Measurements from ENCODE around the gene SCAPER. TPM values are rescaled to one million over a fixed set of nuclear protein-coding genes. Genes with fewer than 3 reads are reported as not detected.
"Not testable (repeated sequence)": the region's sequence is repeated elsewhere in the genome, so short reads cannot be mapped to it uniquely, and the experiment has no call there.

Gene SCAPER
- total RNA-seq, 1 experiment from 2014 or later = 15.3 TPM

GRCh38 chr15:76313731-76314130 is 591.4 kb downstream of the SCAPER start:
- H3K27ac ChIP-seq (ENCODE audit: low read length) = peak overlapping the region; percentile 59
- BruUV-seq (replicated peaks) = no TSS peak
- DNase-seq (ENCODE audit: low read depth, low spot score) = no peak

GRCh38 chr15:76313175-76313567 is 592.0 kb downstream of the SCAPER start:
- POLR2A ChIA-PET; intact Hi-C loops (cut with micrococcal nuclease; ENCODE audit: unreplicated experiment); H3K9me3 ChIP-seq (ENCODE audit: control insufficient read depth, insufficient read depth, low read depth, low read length); H3K27me3 ChIP-seq (ENCODE audit: control insufficient read depth, insufficient read depth, low read length); H3K4me3 ChIP-seq (ENCODE audit: low read depth in 2 of 2, low read length in 2 of 2); CTCF ChIA-PET; in situ Hi-C loops (cut with HindIII; ENCODE audit: low pct_unique_long_range_greater_than_20kb, low sequenced_read_pairs); DNase-seq (ENCODE audit: low read depth, low spot score); H3K36me3 ChIP-seq (ENCODE audit: control insufficient read depth, insufficient read depth, low read length); BruUV-seq (replicated peaks): not testable (repeated sequence)
- Histone ChIP-seq H3K4me1 (ENCODE audit: control insufficient read depth, insufficient read depth, low read length) (peaks cover 26% of the 10 kb centered on the region), H3K27ac (ENCODE audit: low read length) (peak overlapping the region; percentile 59)
- ATAC-seq = peak; percentile 3; the same call in 1 of the 2 replicates

More at GRCh38 chr15:76313731-76314130, 591.4 kb downstream of the SCAPER start:
- H3K36me3 ChIP-seq (ENCODE audit: control insufficient read depth, insufficient read depth, low read length) = no peaks in the 10 kb centered on the region
- H3K4me3 ChIP-seq (ENCODE audit: low read depth in 2 of 2, low read length in 2 of 2) = no peak overlapping the region
- ChIA-PET CTCF (no interaction called here), POLR2A (no interaction called here)
- H3K9me3 ChIP-seq (ENCODE audit: control insufficient read depth, insufficient read depth, low read depth, low read length) = no peaks in the 10 kb centered on the region
- ATAC-seq = no peak
- peaks cover 26% of the 10 kb centered on the region for H3K4me1 ChIP-seq (ENCODE audit: control insufficient read depth, insufficient read depth, low read length)
- in situ Hi-C loops (cut with HindIII; ENCODE audit: low pct_unique_long_range_greater_than_20kb, low sequenced_read_pairs) (no loop called here), intact Hi-C loops (cut with micrococcal nuclease; ENCODE audit: unreplicated experiment) (no loop called here)
- TF ChIP-seq POLR2AphosphoS5 (IDR thresholded peaks at IDR 0.05; ENCODE audit: low read depth, low read length) (no peak), REST (IDR thresholded peaks at IDR 0.05; ENCODE audit: insufficient read depth in 1 of 2, low read depth in 2 of 2, low read length in 1 of 2) (no peak), SIN3A (IDR thresholded peaks at IDR 0.05; ENCODE audit: borderline replicate concordance, insufficient read depth, low read depth, low read length) (no peak), CTCF (IDR thresholded peaks at IDR 0.05) (no peak), TCF7L2 (IDR thresholded peaks at IDR 0.05; ENCODE audit: low read depth, low read length) (no peak)
- H3K27me3 ChIP-seq (ENCODE audit: control insufficient read depth, insufficient read depth, low read length) = no peaks in the 10 kb centered on the region

- no TSS peak for BruUV-seq (replicated peaks)
- TF ChIP-seq TCF7L2 (IDR thresholded peaks at IDR 0.05; ENCODE audit: low read depth, low read length) = no peak
- TF ChIP-seq REST (IDR thresholded peaks at IDR 0.05; ENCODE audit: insufficient read depth in 1 of 2, low read depth in 2 of 2, low read length in 1 of 2) = no peak
- TF ChIP-seq SIN3A (IDR thresholded peaks at IDR 0.05; ENCODE audit: borderline replicate concordance, insufficient read depth, low read depth, low read length) = no peak
- peak; percentile 70; the same call in 1 of the 2 replicates for TF ChIP-seq POLR2AphosphoS5 (IDR thresholded peaks at IDR 0.05; ENCODE audit: low read depth, low read length)
- TF ChIP-seq CTCF (IDR thresholded peaks at IDR 0.05) = no peak
- Histone ChIP-seq H3K9me3 (ENCODE audit: control insufficient read depth, insufficient read depth, low read depth, low read length) (no peaks in the 10 kb centered on the region), H3K4me1 (ENCODE audit: control insufficient read depth, insufficient read depth, low read length) (peaks cover 26% of the 10 kb centered on the region), H3K36me3 (ENCODE audit: control insufficient read depth, insufficient read depth, low read length) (no peaks in the 10 kb centered on the region), H3K27ac (ENCODE audit: low read length) (peak overlapping the region; percentile 59), H3K4me3 (ENCODE audit: low read depth in 2 of 2, low read length in 2 of 2) (0 out of 4 replicates have a peak overlapping the region, but pooled peaks of 1 of the 2 experiments have one; percentile 3), H3K27me3 (ENCODE audit: control insufficient read depth, insufficient read depth, low read length) (no peaks in the 10 kb centered on the region)
- ChIA-PET POLR2A (no interaction called here), CTCF (no interaction called here)
- in situ Hi-C loops (cut with HindIII; ENCODE audit: low pct_unique_long_range_greater_than_20kb, low sequenced_read_pairs) (no loop called here), intact Hi-C loops (cut with micrococcal nuclease; ENCODE audit: unreplicated experiment) (no loop called here)
- peak; percentile 92 for DNase-seq (ENCODE audit: low read depth, low spot score)
- peak; percentile 76 for ATAC-seq
Measured at GRCh38 chr15:76312540-76313174, 592.5 kb downstream of the SCAPER start.
